Measurements from ENCODE around the gene NPHP4. TPM values are rescaled to one million over a fixed set of nuclear protein-coding genes. Genes with fewer than 3 reads are reported as not detected.

Gene NPHP4
- total and polyA plus RNA-seq, 10 of the 15 experiments (the other 5 are each of a cell fraction or from before 2014, with no cell fraction given): 0.16 to 10.5 (median 3.1) TPM

DNA sequence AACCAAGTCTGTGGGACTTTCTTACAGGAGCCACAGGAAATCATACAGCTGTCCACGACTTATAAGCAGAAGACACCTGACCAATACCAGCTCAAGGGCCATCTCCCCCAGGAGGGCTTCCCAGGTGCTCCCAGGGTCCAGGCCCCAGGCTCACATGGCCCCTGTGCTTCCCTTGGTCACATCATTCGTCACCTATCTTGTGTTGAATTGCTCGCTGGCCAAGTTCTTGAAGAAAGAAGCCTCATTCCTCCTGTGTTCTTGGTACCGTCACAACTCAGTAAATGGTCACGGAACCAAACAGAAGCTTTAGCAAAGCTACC is 3.0 kb downstream of the NPHP4 start (continued):
- TF ChIP-seq, protein P1, sequence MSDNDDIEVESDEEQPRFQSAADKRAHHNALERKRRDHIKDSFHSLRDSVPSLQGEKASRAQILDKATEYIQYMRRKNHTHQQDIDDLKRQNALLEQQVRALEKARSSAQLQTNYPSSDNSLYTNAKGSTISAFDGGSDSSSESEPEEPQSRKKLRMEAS (IDR thresholded peaks at IDR 0.05; ENCODE audit: low read depth, low read length): no peak
- TF ChIP-seq MXI1 (IDR thresholded peaks at IDR 0.05; ENCODE audit: low read depth, low read length): no peak
- TF ChIP-seq, protein P2, sequence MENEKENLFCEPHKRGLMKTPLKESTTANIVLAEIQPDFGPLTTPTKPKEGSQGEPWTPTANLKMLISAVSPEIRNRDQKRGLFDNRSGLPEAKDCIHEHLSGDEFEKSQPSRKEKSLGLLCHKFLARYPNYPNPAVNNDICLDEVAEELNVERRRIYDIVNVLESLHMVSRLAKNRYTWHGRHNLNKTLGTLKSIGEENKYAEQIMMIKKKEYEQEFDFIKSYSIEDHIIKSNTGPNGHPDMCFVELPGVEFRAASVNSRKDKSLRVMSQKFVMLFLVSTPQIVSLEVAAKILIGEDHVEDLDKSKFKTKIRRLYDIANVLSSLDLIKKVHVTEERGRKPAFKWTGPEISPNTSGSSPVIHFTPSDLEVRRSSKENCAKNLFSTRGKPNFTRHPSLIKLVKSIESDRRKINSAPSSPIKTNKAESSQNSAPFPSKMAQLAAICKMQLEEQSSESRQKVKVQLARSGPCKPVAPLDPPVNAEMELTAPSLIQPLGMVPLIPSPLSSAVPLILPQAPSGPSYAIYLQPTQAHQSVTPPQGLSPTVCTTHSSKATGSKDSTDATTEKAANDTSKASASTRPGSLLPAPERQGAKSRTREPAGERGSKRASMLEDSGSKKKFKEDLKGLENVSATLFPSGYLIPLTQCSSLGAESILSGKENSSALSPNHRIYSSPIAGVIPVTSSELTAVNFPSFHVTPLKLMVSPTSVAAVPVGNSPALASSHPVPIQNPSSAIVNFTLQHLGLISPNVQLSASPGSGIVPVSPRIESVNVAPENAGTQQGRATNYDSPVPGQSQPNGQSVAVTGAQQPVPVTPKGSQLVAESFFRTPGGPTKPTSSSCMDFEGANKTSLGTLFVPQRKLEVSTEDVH (IDR thresholded peaks at IDR 0.05; ENCODE audit: low read depth, partially characterized antibody): no peak

DNA sequence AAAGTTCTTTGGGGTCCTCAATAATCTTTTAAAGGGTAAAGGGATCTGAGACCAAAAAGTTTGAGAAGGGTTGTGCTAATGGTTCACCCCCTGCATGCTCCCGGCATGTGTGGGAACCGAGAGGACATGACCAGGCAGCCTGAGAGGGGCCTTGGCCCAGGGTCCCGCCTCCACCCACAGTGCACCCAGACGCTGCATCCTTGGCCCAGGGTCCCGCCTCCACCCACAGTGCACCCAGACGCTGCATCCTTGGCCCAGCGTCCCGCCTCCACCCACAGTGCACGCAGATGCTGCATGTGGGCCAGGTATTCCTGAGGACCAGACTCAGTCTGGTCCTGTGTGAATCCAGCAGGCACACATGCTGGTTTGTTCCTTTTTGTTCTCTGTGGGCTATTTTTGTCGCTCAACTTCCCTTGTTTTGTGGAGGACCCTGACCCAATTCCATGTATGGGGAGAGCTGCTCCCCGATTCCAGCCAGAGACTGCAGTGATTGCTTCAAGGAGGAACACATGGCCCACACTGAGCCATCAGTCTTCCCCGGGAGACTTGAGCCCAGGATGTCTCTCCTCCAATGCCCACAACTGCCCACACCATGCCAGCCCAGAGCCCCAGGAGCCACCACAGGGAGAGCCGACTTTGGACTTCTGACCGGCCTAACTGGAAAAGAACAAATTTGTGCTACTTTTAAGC is 3.5 kb downstream of the NPHP4 start:
- POLR2A ChIA-PET: no interaction called here
- no TSS peak for BruUV-seq (replicated peaks)
- Histone ChIP-seq H4K20me1 (ENCODE audit: control insufficient read depth, insufficient read depth) (no peaks in the 10 kb centered on the region), H3K27me3 (replicated peaks in 1 of 2; ENCODE audit: control insufficient read depth in 2 of 2, insufficient read depth in 2 of 2, low read length in 1 of 2) (no peaks in the 10 kb centered on the region), H3K9ac (ENCODE audit: control insufficient read depth, insufficient read depth, low read length) (no peak overlapping the region), H3K4me1 (ENCODE audit: control insufficient read depth, insufficient read depth, low read length) (peaks cover 6% of the 10 kb centered on the region), H3K27ac (ENCODE audit: control insufficient read depth, insufficient read depth) (no peak overlapping the region), H2AFZ (ENCODE audit: control insufficient read depth, low read depth, low read length) (no peak overlapping the region), H3K4me2 (ENCODE audit: control insufficient read depth, insufficient read depth) (no peak overlapping the region), H3K4me3 (no peak overlapping the region), H3K79me2 (ENCODE audit: control insufficient read depth, insufficient read depth, low read length) (peaks cover 14% of the 10 kb centered on the region), H3K36me3 (ENCODE audit: control insufficient read depth in 2 of 2, insufficient read depth in 2 of 2, low read length in 1 of 2) (no peaks in the 10 kb centered on the region; a peak in 2 of 4 replicates), H3K9me3 (replicated peaks; ENCODE audit: control insufficient read depth, insufficient read depth, low read length) (no peaks in the 10 kb centered on the region)
- WGBS (ENCODE audit: insufficient coverage, insufficient replicate concordance, low lambda C conversion rate, missing lambda C conversion rate): 99% methylated on average over 14 of the region's 14 CpGs
- intact Hi-C loops (cut with micrococcal nuclease; ENCODE audit: unreplicated experiment): no loop called here
- in situ Hi-C loops (cut with MboI): no loop called here
- TF ChIP-seq, protein P2 (IDR thresholded peaks at IDR 0.05; ENCODE audit: low read depth, partially characterized antibody): no peak
- TF ChIP-seq RFX5 (IDR thresholded peaks at IDR 0.05; ENCODE audit: low read depth, low read length): no peak
- no peak for TF ChIP-seq NFYA (IDR thresholded peaks at IDR 0.05; ENCODE audit: borderline replicate concordance, low read depth, low read length)
- TF ChIP-seq ZZZ3 (IDR thresholded peaks at IDR 0.05; ENCODE audit: control insufficient read depth, insufficient read length, low read depth): no peak
- TF ChIP-seq, protein P3, sequence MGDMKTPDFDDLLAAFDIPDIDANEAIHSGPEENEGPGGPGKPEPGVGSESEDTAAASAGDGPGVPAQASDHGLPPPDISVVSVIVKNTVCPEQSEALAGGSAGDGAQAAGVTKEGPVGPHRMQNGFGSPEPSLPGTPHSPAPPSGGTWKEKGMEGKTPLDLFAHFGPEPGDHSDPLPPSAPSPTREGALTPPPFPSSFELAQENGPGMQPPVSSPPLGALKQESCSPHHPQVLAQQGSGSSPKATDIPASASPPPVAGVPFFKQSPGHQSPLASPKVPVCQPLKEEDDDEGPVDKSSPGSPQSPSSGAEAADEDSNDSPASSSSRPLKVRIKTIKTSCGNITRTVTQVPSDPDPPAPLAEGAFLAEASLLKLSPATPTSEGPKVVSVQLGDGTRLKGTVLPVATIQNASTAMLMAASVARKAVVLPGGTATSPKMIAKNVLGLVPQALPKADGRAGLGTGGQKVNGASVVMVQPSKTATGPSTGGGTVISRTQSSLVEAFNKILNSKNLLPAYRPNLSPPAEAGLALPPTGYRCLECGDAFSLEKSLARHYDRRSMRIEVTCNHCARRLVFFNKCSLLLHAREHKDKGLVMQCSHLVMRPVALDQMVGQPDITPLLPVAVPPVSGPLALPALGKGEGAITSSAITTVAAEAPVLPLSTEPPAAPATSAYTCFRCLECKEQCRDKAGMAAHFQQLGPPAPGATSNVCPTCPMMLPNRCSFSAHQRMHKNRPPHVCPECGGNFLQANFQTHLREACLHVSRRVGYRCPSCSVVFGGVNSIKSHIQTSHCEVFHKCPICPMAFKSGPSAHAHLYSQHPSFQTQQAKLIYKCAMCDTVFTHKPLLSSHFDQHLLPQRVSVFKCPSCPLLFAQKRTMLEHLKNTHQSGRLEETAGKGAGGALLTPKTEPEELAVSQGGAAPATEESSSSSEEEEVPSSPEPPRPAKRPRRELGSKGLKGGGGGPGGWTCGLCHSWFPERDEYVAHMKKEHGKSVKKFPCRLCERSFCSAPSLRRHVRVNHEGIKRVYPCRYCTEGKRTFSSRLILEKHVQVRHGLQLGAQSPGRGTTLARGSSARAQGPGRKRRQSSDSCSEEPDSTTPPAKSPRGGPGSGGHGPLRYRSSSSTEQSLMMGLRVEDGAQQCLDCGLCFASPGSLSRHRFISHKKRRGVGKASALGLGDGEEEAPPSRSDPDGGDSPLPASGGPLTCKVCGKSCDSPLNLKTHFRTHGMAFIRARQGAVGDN (IDR thresholded peaks at IDR 0.05): no peak
- no peak for FAIRE-seq
- no peak for ATAC-seq
- CTCF ChIA-PET: no interaction called here
- RAD21 ChIA-PET (ENCODE audit: unreplicated experiment): no interaction called here
- SMC1A ChIA-PET (ENCODE audit: uncharacterized antibody, unreplicated experiment): no interaction called here
- no peak for DNase-seq (ENCODE audit: low read depth, low spot score)

Measured in GM12878 (cell line).